Pancreas (tissue), 10 donors: ENCODE data around the gene RSRP1. TPM values are rescaled to one million over a fixed set of nuclear protein-coding genes. Genes with fewer than 3 reads are reported as not detected.

Experiments used
- ATAC-seq, 4 donors: fragments of 200-7000 bp; cut with Tn5 transposase; one replicate each; pipeline versions ENCODE4 v1.8.0 to v1.9.1; 2020; ENCODE audit warnings: mild to moderate bottlenecking in 4 of 4, moderate library complexity in 4 of 4
- DNase-seq, 6 donors: peaks; one replicate each; pipeline ENCODE4 v3.0.0-alpha.2; 2020
- FAIRE-seq: peaks from 2 replicates; lab custom pipeline; 2012; peaks lifted over from hg19 to GRCh38; lab: Jason Lieb, UNC
- H3K27ac ChIP-seq, 4 donors: fragments of 200-600 bp; sonication (generic); 1 replicate in 3 of 4; 2 replicates in 1 of 4; pipeline versions ENCODE4 v1.5.0 to v1.8.0; 2020
- H3K27me3 ChIP-seq, 4 donors: fragments of 200-600 bp; one replicate each; pipeline ENCODE4 v1.8.0; 2021
- H3K36me3 ChIP-seq, 3 donors: fragments of 200-600 bp; sonication (generic) in 1 of 3; one replicate each; pipeline versions ENCODE4 v1.5.0 to v1.8.0; 2020 to 2021
- H3K4me1 ChIP-seq, 3 donors: fragments of 200-600 bp; one replicate each; pipeline ENCODE4 v1.8.0; 2021
- H3K4me3 ChIP-seq, 4 donors: fragments of 200-600 bp; sonication (generic) in 2 of 4; one replicate each; pipeline versions ENCODE4 v1.5.0 to v1.8.0; 2020 to 2021
- H3K9me3 ChIP-seq, 4 donors: fragments of 200-600 bp; one replicate each; pipeline ENCODE4 v1.8.0; 2021
- CTCF ChIP-seq, 4 donors: fragments of 200-600 bp; sonication (generic) in 3 of 4; IDR thresholded peaks; one replicate each; pipeline versions ENCODE4 v1.5.0 to v1.8.0; 2021; ENCODE audit warnings: antibody characterized with exemption in 4 of 4
- WGBS, 2 donors: extraction: QIAGEN DNeasy Blood & Tissue Kit; methylation state at CpG; one replicate each; pipeline ENCODE4 v1.1.7; 2013; 5-methylcytosine and 5-hydroxymethylcytosine counted together
- intact Hi-C, 3 donors: fragments of 100-400 bp; cut with DNase I; formaldehyde crosslinking; loops; one replicate each; pipeline versions ENCODE4 v1.11.1 to v1.14.2; 2022
- polyA plus RNA-seq, 2 donors: library from polyadenylated mRNA; stranded (reverse); fragments of 200-250 nt; gene quantifications; one replicate each; pipeline ENCODE4 v1.2.3, GENCODE V29; 2013
- total RNA-seq, 6 donors: library from RNA; stranded (reverse); fragmentation: NEBNext Ultra II Directional in 4 of 6; extraction: Animal tissue kit (Norgen Biotek cat#: 25700) in 4 of 6; gene quantifications; one replicate each; pipeline versions ENCODE4 v1.2.1 to v1.2.4, GENCODE V29; 2021 to 2023
- donor health status: healthy with polysubstance abuse.
- donor health status: DM: no; HTN: no; CAD: no; lungs with moderate emphysema.
- donor health status: DM: no; HTN: no; CAD: no.
- donor health status: control.
- donor health status: control.
- donor health status: Bipolar disorder and iron deficiency.
- donor health status: DM: yes; HTN: yes; CAD: no.
- donor health status: DM: no; HTN: no; CAD: no.
- donor health status: DM: no; HTN: no; CAD: no.
- donor health status: DM: yes; HTN: yes; CAD: no.

RSRP1 gene
- total and polyA plus RNA-seq, 8 donors = 20.3 to 126 (median 39.7) TPM

- H3K27ac ChIP-seq = peak overlapping the region; percentile 95 to 99 (median 96)
- FAIRE-seq = no peak
- intact Hi-C loops = no loop called here
- DNase-seq = no peak
- no peaks in the 10 kb centered on the region for H3K27me3 ChIP-seq
- H3K36me3 ChIP-seq = peaks cover 0 to 19% (median 16%) of the 10 kb centered on the region in 3 donors
- peaks cover 12 to 22% (median 13%) of the 10 kb centered on the region in 3 donors for H3K4me1 ChIP-seq
- TF ChIP-seq CTCF (IDR thresholded peaks at IDR 0.05) = no peak
- WGBS, 2 donors = 19 to 22% methylated on average over 30 of the region's 30 CpGs
- no peaks in the 10 kb centered on the region for H3K9me3 ChIP-seq
- H3K4me3 ChIP-seq = peak overlapping the region; percentile 68 to 98 (median 79)
- ATAC-seq = no peak
Measured at GRCh38 chr1:25247829-25248754, 838 bp upstream of the RSRP1 start.

GRCh38 chr1:25246600-25247023 is 642 bp downstream of the RSRP1 start:
- intact Hi-C loops = no loop called here
- no peaks in the 10 kb centered on the region for H3K27me3 ChIP-seq
- WGBS, 2 donors = 0% methylated on average over 53 of the region's 53 CpGs
- peak overlapping the region; percentile 95 to 99 (median 96) for H3K27ac ChIP-seq
- H3K4me3 ChIP-seq = peak overlapping the region; percentile 68 to 98 (median 79)
- ATAC-seq (peak; percentile 5 to 17 (median 9)), FAIRE-seq (no peak), DNase-seq (peak in 5 of 6 donors; percentile 32 to 86 (median 56))
- H3K4me1 ChIP-seq = peaks cover 12 to 24% (median 13%) of the 10 kb centered on the region in 3 donors
- peaks cover 0 to 34% (median 16%) of the 10 kb centered on the region in 3 donors for H3K36me3 ChIP-seq
- no peak for TF ChIP-seq CTCF (IDR thresholded peaks at IDR 0.05)
- H3K9me3 ChIP-seq = no peaks in the 10 kb centered on the region

GRCh38 chr1:25245809-25246599 is 1.2 kb downstream of the RSRP1 start:
- Histone ChIP-seq H3K4me3 (peak overlapping the region; percentile 68 to 98 (median 79)), H3K9me3 (no peaks in the 10 kb centered on the region), H3K36me3 (peaks cover 0 to 35% (median 16%) of the 10 kb centered on the region in 3 donors), H3K27me3 (no peaks in the 10 kb centered on the region), H3K27ac (peak overlapping the region; percentile 95 to 99 (median 96)), H3K4me1 (peaks cover 12 to 27% (median 13%) of the 10 kb centered on the region in 3 donors)
- TF ChIP-seq CTCF (IDR thresholded peaks at IDR 0.05) = no peak
- DNase-seq = peak in 1 of 6 donors; percentile 18
- peak in 3 of 4 donors; percentile 0 to 28 (median 1) for ATAC-seq
- WGBS, 2 donors = 12 to 14% methylated on average over 30 of the region's 30 CpGs
- no peak for FAIRE-seq
- intact Hi-C loops = no loop called here

- Histone ChIP-seq H3K9me3 (no peaks in the 10 kb centered on the region), H3K4me3 (peak overlapping the region; percentile 68 to 98 (median 79)), H3K36me3 (peaks cover 0 to 35% (median 16%) of the 10 kb centered on the region in 3 donors), H3K27ac (no peak overlapping the region), H3K4me1 (peaks cover 12 to 33% (median 13%) of the 10 kb centered on the region in 3 donors), H3K27me3 (no peaks in the 10 kb centered on the region)
- WGBS, 2 donors = 45 to 60% methylated on average over 5 of the region's 5 CpGs
- ATAC-seq (no peak), FAIRE-seq (no peak), DNase-seq (no peak)
- intact Hi-C loops = no loop called here
- no peak for TF ChIP-seq CTCF (IDR thresholded peaks at IDR 0.05)
Measured at GRCh38 chr1:25245393-25245792, 1.9 kb downstream of the RSRP1 start.
